Measurements from ENCODE around the gene AOPEP.
A peak's percentile ranks its signal among the peaks of the same experiment; 100 is the strongest.
"Not testable (repeated sequence)": the region's sequence is repeated elsewhere in the genome, so short reads cannot be mapped to it uniquely, and the experiment has no call there.

The AOPEP gene

DNA sequence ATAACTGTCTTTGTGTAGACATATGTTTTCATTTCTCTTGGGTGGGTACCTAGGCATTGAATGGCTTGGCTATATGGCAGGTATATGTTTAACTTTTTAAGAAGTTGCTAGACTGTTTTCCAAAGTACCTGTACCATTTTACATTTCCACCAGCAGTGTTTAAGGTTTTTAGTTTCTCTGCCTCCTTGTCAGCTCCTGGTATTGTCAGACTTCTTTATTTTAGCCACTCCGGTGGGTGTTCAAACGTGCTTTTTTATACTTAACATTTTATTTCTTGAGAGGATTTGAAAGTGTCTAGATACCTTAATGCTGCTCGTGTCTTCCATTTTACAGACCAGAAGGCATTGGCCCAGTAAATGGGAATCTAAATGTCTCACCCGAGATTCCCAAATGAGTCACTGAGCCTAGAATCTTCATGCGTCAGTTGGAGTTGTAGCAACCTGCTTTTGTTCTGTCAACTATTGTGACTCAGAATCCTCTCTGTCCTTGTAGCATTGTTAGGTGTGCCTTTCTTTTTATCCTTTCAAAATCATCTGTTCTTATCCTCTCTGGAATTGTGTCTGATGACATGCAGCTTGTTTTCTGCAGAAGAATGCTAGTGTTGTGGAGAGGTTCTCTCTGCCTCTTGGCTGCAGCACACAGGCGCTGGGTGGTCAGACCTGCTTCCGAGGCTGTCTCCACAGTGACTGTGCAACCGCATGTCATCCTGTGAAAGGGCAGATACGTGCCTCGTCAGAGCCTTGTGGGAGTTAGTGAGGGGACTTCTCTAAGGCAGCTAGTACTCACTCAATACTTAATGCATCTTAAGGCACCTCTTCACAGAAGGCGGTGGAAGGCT, 291.8 kb downstream of the AOPEP start:
- Histone ChIP-seq H3K4me3 (ENCODE audit: low read depth in 1 of 2, low read length in 2 of 2) (peak overlapping the region in 1 of 2 donors; percentile 1), H3K36me3 (ENCODE audit: control insufficient read depth in 1 of 2, insufficient read depth in 2 of 2, low read length in 2 of 2) (peaks cover 25 to 28% of the 10 kb centered on the region in 2 donors), H3K27ac (ENCODE audit: low read length) (peak overlapping the region; percentile 84), H3K27me3 (ENCODE audit: low read depth, low read length) (no peaks in the 10 kb centered on the region), H3K4me1 (ENCODE audit: control insufficient read depth in 1 of 2, insufficient read depth in 2 of 2, low read length in 2 of 2) (peaks cover 17 to 50% of the 10 kb centered on the region in 2 donors), H3K9me3 (ENCODE audit: control insufficient read depth in 1 of 2, low read length in 2 of 2) (no peaks in the 10 kb centered on the region)

DNA sequence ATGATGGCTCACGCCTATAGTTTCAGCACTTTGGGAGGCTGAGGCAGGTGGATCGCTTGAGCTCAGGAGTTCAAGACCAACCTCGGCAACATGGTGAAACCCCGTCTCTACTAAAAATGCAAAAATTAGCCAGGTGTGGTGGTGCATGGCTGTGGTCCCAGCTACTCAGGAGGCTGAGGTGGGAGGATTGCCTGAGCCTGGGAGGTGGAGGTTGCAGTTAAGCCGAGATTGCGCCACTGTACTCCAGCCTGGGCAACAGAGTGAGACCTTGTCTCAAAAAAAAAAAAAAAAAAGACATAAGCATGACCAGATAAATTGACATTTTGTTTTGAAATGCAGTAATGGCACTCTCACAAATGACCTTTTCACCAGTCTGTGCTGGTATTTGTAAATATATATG, 294.1 kb downstream of the AOPEP start:
- H3K4me1 ChIP-seq (ENCODE audit: control insufficient read depth in 1 of 2, insufficient read depth in 2 of 2, low read length in 2 of 2) = peaks cover 32 to 62% of the 10 kb centered on the region in 2 donors
- not testable (repeated sequence) for H3K27ac ChIP-seq (ENCODE audit: low read length); H3K4me3 ChIP-seq (ENCODE audit: low read depth in 1 of 2, low read length in 2 of 2); H3K9me3 ChIP-seq (ENCODE audit: control insufficient read depth in 1 of 2, low read length in 2 of 2); H3K27me3 ChIP-seq (ENCODE audit: low read depth, low read length)
- peaks cover 16 to 37% of the 10 kb centered on the region in 2 donors for H3K36me3 ChIP-seq (ENCODE audit: control insufficient read depth in 1 of 2, insufficient read depth in 2 of 2, low read length in 2 of 2)

DNA sequence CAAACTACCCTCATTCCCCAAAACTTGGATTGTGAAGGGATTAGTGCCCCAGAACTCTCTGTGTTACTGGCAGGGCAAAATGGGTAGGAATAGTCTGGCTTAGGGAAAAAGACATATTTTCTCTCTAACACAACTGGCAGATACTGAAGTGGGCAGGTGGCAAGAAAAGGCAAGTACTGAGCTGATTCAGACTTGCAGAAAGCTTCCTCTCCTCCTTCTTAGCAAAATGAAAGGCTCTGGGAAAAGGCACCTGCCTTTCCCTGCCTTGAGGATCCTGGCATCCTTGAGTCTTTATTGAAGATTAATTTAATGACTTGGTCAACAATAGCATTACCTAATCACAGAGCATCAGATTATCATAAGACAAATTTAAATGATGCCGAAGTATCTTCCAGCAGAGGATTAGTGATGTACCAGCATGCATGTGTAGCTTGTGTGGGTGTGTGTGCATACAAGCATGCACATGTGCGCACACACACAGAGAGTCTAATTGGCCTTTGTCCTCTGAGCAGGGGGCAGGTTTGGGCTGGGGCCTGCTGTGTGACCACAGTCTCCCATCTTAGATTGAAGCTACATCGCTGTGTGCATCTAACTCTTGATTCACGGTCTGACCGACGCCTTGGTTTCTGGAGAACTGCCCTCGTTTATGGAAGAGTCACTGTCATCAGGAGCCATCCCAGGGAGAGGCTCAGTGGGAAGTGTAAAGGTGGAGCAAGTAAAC, 294.8 kb downstream of the AOPEP start:
- no peaks in the 10 kb centered on the region for H3K9me3 ChIP-seq (ENCODE audit: control insufficient read depth in 1 of 2, low read length in 2 of 2)
- H3K27me3 ChIP-seq (ENCODE audit: low read depth, low read length) = no peaks in the 10 kb centered on the region
- H3K4me3 ChIP-seq (ENCODE audit: low read depth in 1 of 2, low read length in 2 of 2) = no peak overlapping the region
- H3K27ac ChIP-seq (ENCODE audit: low read length) = peak overlapping the region; percentile 33
- H3K4me1 ChIP-seq (ENCODE audit: control insufficient read depth in 1 of 2, insufficient read depth in 2 of 2, low read length in 2 of 2) = peaks cover 33 to 59% of the 10 kb centered on the region in 2 donors
- peaks cover 16 to 37% of the 10 kb centered on the region in 2 donors for H3K36me3 ChIP-seq (ENCODE audit: control insufficient read depth in 1 of 2, insufficient read depth in 2 of 2, low read length in 2 of 2)

DNA sequence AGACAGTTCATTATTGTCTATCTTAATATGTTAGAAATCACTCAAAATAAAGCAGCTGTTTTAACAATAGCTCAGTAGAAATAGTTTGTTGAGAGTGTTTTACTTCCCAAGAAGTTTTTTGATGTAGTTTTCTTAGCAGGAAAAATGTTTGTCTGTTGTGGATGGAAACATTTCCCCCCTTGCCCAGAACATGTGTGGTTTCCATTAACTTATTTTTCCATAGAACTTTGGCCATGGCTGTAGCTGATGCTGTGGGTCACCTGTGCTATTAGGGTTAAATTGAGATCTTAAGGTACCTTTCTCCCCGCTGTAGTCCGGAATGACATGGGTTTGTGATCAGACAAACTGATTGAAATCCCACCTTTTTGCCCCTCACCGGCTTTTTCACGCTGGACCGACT, 296.2 kb downstream of the AOPEP start:
- no peaks in the 10 kb centered on the region for H3K27me3 ChIP-seq (ENCODE audit: low read depth, low read length)
- H3K9me3 ChIP-seq (ENCODE audit: control insufficient read depth in 1 of 2, low read length in 2 of 2) = no peaks in the 10 kb centered on the region
- H3K4me1 ChIP-seq (ENCODE audit: control insufficient read depth in 1 of 2, insufficient read depth in 2 of 2, low read length in 2 of 2) = peaks cover 33 to 59% of the 10 kb centered on the region in 2 donors
- peak overlapping the region; percentile 68 for H3K27ac ChIP-seq (ENCODE audit: low read length)
- H3K36me3 ChIP-seq (ENCODE audit: control insufficient read depth in 1 of 2, insufficient read depth in 2 of 2, low read length in 2 of 2) = peaks cover 13 to 29% of the 10 kb centered on the region in 2 donors
- no peak overlapping the region for H3K4me3 ChIP-seq (ENCODE audit: low read depth in 1 of 2, low read length in 2 of 2)

DNA sequence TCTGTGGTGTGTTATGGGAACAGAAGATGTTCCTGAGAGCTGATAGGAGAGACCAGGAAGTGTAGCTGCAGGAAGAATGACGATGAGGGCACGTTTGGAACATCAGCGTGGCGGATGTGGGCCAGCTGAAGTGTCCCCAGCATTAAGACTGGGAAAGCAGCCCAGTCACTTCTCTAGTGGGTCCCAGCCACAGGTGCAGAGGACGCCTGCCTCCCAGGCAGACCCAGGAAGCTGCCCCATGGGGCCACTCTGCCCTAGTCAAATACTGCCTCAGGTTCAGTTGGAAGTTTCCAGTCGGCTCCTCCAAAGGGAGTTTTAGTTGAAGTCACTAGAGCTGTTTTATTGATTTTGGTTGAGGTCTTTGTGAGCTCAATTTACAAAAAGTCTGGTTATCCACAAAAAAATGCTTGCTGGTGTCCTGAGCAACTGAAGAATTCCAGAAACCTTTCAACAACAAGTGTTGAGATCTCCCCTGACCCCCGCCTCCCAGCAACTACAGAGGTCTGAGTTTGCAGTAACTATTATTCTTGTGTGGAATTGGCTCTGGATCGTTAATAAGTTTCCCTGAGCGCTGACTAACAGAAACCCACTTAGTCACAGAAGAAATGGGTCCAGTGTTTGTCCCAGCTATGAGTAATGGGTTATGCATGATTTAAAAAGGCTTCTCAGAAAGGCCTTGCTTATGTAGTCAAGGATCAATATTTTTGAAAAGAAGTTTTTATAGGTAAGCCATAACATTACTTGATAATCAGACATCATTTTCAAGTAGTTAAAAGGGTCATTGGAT, 296.9 kb downstream of the AOPEP start:
- Histone ChIP-seq H3K27ac (ENCODE audit: low read length) (peak overlapping the region; percentile 68), H3K36me3 (ENCODE audit: control insufficient read depth in 1 of 2, insufficient read depth in 2 of 2, low read length in 2 of 2) (peaks cover 11 to 22% of the 10 kb centered on the region in 2 donors), H3K4me3 (ENCODE audit: low read depth in 1 of 2, low read length in 2 of 2) (no peak overlapping the region), H3K4me1 (ENCODE audit: control insufficient read depth in 1 of 2, insufficient read depth in 2 of 2, low read length in 2 of 2) (peaks cover 27 to 59% of the 10 kb centered on the region in 2 donors), H3K9me3 (ENCODE audit: control insufficient read depth in 1 of 2, low read length in 2 of 2) (no peaks in the 10 kb centered on the region), H3K27me3 (ENCODE audit: low read depth, low read length) (no peaks in the 10 kb centered on the region)

DNA sequence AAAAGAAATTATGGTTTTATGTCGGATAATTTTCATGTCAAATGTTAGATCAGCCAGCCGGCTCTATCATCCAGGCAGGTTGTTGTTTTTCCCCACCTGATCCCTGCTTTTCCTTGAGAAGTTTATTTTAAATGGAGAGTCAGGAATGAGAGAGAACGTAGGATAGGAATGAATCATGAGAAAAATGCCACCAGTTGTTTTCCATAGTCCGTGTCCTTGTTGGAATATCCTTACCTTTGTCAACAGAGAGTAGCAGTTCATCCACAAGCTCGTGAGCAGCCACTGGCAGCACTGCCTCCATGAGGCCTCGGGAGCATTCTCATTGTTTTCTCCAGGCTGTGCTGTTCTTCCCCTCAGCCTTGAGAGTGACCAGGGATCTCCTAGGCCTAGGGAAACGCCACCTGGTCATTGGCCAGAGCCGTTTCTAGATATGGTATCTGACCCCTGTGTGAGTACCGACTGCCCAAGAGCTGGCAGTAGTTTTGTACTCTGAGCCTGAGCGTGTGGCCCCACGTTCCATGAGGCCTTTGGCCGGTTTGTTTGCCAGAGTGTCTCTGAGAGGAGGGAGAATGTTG, 297.7 kb downstream of the AOPEP start:
- Histone ChIP-seq H3K4me3 (ENCODE audit: low read depth in 1 of 2, low read length in 2 of 2) (no peak overlapping the region), H3K4me1 (ENCODE audit: control insufficient read depth in 1 of 2, insufficient read depth in 2 of 2, low read length in 2 of 2) (peaks cover 33 to 59% of the 10 kb centered on the region in 2 donors), H3K27ac (ENCODE audit: low read length) (peak overlapping the region; percentile 68), H3K27me3 (ENCODE audit: low read depth, low read length) (no peaks in the 10 kb centered on the region), H3K9me3 (ENCODE audit: control insufficient read depth in 1 of 2, low read length in 2 of 2) (no peaks in the 10 kb centered on the region), H3K36me3 (ENCODE audit: control insufficient read depth in 1 of 2, insufficient read depth in 2 of 2, low read length in 2 of 2) (peaks cover 11 to 22% of the 10 kb centered on the region in 2 donors)

DNA sequence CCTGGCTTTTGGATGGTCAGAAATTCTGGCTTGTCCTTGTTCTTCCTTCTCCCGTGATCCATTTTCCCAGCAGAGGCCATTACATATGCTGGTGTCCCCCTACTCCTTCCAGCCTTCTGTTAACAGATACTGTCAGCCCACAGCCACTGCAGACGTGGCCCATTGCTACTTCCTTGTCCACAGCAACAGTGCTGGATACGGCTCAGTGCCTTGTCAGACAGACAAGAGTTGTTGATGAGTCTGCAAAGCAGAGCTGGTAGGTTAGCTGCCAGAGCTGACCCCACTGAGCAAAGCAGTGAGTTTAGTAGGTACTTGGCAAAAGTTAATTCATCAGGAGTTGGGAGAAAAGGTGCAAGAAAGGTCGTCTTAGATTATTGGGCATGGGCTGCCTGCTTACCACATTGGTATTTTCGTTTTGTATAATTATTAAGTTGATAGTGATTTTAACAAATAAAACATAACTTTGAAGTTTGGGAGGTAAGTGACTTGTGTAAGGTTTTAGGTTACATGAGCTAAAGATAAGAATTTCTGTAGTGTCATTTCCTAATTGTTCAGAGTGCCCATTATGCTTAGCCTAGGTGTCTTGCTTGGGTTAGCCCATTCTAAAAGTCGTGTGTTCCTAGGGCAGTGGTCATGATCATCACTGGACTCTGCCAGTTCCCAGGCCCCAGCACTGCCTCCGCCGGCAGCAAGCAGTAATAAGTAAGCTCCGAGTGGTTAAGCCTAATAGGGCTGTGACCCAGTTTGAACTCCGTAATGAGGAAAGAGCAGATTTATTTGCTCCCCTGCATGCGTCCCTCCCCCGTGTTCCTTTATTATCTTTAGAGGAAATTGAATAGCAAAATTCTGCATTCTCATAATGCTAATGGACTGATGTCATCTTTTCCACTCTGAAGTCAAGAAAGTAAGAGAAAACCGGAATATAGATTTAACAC, 299.0 kb downstream of the AOPEP start:
- no peaks in the 10 kb centered on the region for H3K9me3 ChIP-seq (ENCODE audit: control insufficient read depth in 1 of 2, low read length in 2 of 2)
- H3K4me1 ChIP-seq (ENCODE audit: control insufficient read depth in 1 of 2, insufficient read depth in 2 of 2, low read length in 2 of 2) = peaks cover 39 to 62% of the 10 kb centered on the region in 2 donors
- no peaks in the 10 kb centered on the region for H3K27me3 ChIP-seq (ENCODE audit: low read depth, low read length)
- no peak overlapping the region for H3K4me3 ChIP-seq (ENCODE audit: low read depth in 1 of 2, low read length in 2 of 2)
- peaks cover 0 to 14% of the 10 kb centered on the region in 2 donors for H3K36me3 ChIP-seq (ENCODE audit: control insufficient read depth in 1 of 2, insufficient read depth in 2 of 2, low read length in 2 of 2)
- peak overlapping the region; percentile 68 for H3K27ac ChIP-seq (ENCODE audit: low read length)

DNA sequence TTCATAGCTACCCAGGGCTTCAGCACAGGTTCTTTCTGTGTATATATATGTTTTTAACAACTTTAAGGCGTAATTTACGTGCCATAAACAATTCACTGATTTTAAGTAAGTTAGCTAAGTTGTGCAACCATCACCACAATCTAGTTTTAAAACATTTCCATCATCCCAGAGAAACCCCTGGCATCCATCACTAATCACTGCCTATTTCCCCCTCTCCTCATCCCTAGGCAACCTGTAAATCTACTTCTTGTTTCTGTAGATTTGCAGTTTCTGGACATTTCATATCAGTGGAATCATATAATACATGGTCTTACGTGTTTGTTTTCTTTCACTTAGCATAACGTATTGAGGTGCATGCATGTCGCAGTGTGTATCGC, 299.6 kb downstream of the AOPEP start:
- peaks cover 38 to 66% of the 10 kb centered on the region in 2 donors for H3K4me1 ChIP-seq (ENCODE audit: control insufficient read depth in 1 of 2, insufficient read depth in 2 of 2, low read length in 2 of 2)
- H3K9me3 ChIP-seq (ENCODE audit: control insufficient read depth in 1 of 2, low read length in 2 of 2) = no peaks in the 10 kb centered on the region
- H3K27me3 ChIP-seq (ENCODE audit: low read depth, low read length) = no peaks in the 10 kb centered on the region
- H3K4me3 ChIP-seq (ENCODE audit: low read depth in 1 of 2, low read length in 2 of 2) = no peak overlapping the region
- H3K27ac ChIP-seq (ENCODE audit: low read length) = peak overlapping the region; percentile 68
- H3K36me3 ChIP-seq (ENCODE audit: control insufficient read depth in 1 of 2, insufficient read depth in 2 of 2, low read length in 2 of 2) = peaks cover 0 to 14% of the 10 kb centered on the region in 2 donors

DNA sequence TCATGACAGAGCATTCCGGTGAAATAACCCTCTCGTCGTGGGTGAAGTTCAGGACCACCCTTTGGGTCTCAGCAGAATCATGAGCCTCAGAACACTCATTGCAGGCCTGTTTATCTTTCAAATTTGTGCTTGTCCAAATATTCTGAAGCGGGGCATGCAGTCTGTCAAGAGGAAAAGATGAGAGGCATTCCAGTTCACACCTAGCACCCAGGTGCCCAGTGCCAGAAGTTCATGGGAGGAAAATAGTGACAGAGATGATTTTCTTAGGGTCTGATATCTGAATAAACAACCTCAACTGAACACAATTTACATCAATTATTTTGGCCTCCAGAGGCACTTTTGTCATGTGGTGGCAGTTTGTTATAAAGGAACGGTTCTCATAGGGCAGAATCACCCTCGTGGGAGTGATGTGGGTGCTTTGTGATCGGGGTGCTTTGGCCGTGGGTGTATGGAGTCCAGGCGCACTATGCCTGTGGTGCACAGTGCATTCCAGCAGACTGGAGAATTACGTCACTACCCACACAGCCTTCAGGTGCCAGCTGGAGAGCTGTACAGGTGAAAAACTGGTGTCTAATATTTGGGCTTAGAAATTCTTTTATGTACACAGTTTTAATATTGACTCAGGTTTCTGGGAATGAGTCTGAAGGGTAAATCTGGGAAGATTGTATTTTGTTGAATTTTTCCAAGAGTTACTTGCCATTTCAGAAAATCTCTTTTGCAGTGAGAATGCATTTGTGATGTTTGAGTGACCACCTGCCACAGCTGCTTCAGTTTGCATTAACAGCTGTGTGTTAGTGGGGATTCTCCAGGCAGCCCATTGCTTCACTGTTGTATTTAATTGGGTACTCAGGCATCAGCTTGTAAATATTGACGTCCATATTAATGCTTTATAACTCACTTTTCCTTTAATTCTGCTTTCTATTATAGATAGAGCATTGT, 301.7 kb downstream of the AOPEP start:
- peaks cover 45 to 75% of the 10 kb centered on the region in 2 donors for H3K4me1 ChIP-seq (ENCODE audit: control insufficient read depth in 1 of 2, insufficient read depth in 2 of 2, low read length in 2 of 2)
- H3K4me3 ChIP-seq (ENCODE audit: low read depth in 1 of 2, low read length in 2 of 2) = no peak overlapping the region
- no peak overlapping the region for H3K27ac ChIP-seq (ENCODE audit: low read length)
- no peaks in the 10 kb centered on the region for H3K9me3 ChIP-seq (ENCODE audit: control insufficient read depth in 1 of 2, low read length in 2 of 2)
- no peaks in the 10 kb centered on the region for H3K27me3 ChIP-seq (ENCODE audit: low read depth, low read length)
- H3K36me3 ChIP-seq (ENCODE audit: control insufficient read depth in 1 of 2, insufficient read depth in 2 of 2, low read length in 2 of 2) = peaks cover 0 to 10% of the 10 kb centered on the region in 2 donors
